NCI-H2227 treated with DMSO at 0.1 percent for 48 hours (cell line): ENCODE results near the gene WWOX.

Source experiments
- DNase-seq: peaks from one replicate; lab custom pipeline; 2025; lab: John Stamatoyannopoulos, UW

WWOX gene

GRCh38 chr16:78399384-78399783 lies 299.9 kb downstream of the WWOX start:
- DNase-seq: no peak

GRCh38 chr16:78402833-78403232 lies 303.4 kb downstream of the WWOX start:
- no peak for DNase-seq

GRCh38 chr16:78405040-78405439 lies 305.6 kb downstream of the WWOX start:
- no peak for DNase-seq

- no peak for DNase-seq
Measured at GRCh38 chr16:78405833-78406232, 306.4 kb downstream of the WWOX start.

- no peak for DNase-seq
Measured at GRCh38 chr16:78407191-78407590, 307.7 kb downstream of the WWOX start.

- no peak for DNase-seq
Measured at GRCh38 chr16:78413651-78414050, 314.2 kb downstream of the WWOX start.

GRCh38 chr16:78415013-78415412 lies 315.6 kb downstream of the WWOX start:
- no peak for DNase-seq

GRCh38 chr16:78415669-78416068 lies 316.2 kb downstream of the WWOX start:
- DNase-seq: no peak

- DNase-seq: no peak
Measured at GRCh38 chr16:78416400-78416799, 316.9 kb downstream of the WWOX start.

- no peak for DNase-seq
Measured at GRCh38 chr16:78421181-78421708, 321.8 kb downstream of the WWOX start.

GRCh38 chr16:78425281-78425680 lies 325.8 kb downstream of the WWOX start:
- no peak for DNase-seq

GRCh38 chr16:78425891-78426510 lies 326.5 kb downstream of the WWOX start:
- DNase-seq: no peak

- DNase-seq: no peak
Measured at GRCh38 chr16:78428193-78428592, 328.7 kb downstream of the WWOX start.

- DNase-seq: no peak
Measured at GRCh38 chr16:78430281-78430680, 330.8 kb downstream of the WWOX start.

- no peak for DNase-seq
Measured at GRCh38 chr16:78431004-78431670, 331.7 kb downstream of the WWOX start.

- no peak for DNase-seq
Measured at GRCh38 chr16:78431701-78432100, 332.2 kb downstream of the WWOX start.

GRCh38 chr16:78432451-78432850 lies 333.0 kb downstream of the WWOX start:
- DNase-seq: no peak

GRCh38 chr16:78433116-78433515 lies 333.7 kb downstream of the WWOX start:
- DNase-seq: no peak

GRCh38 chr16:78434401-78434800 lies 334.9 kb downstream of the WWOX start:
- DNase-seq: no peak

- no peak for DNase-seq
Measured at GRCh38 chr16:78435260-78435659, 335.8 kb downstream of the WWOX start.

- DNase-seq: no peak
Measured at GRCh38 chr16:78436023-78436422, 336.6 kb downstream of the WWOX start.

- no peak for DNase-seq
Measured at GRCh38 chr16:78436846-78437245, 337.4 kb downstream of the WWOX start.

GRCh38 chr16:78437352-78437968 lies 338.0 kb downstream of the WWOX start:
- DNase-seq: peak; percentile 6
